ENCODE results near the gene B3GNT2. TPM values are rescaled to one million over a fixed set of nuclear protein-coding genes. Genes with fewer than 3 reads are reported as not detected.

The B3GNT2 gene
- total and polyA plus RNA-seq, 10 donors = 6.5 to 40.3 (median 25.4) TPM

GRCh38 chr2:62222674-62223073 is 26.8 kb downstream of the B3GNT2 start:
- DNase-seq = no peak
- intact Hi-C loops (cut with DNase I; ENCODE audit: low total_unique reads) = no loop called here
- WGBS, 5 donors = 76 to 81% (median 80%) methylated on average over 8 of the region's 8 CpGs
- TF ChIP-seq POLR2AphosphoS5 (IDR thresholded peaks at IDR 0.05) (no peak), CTCF (IDR thresholded peaks at IDR 0.05 in 8 of 11, conservative IDR thresholded peaks at IDR 0.05 in 3 of 11) (no peak), POLR2A (IDR thresholded peaks at IDR 0.05) (no peak)
- Histone ChIP-seq H3K27ac (peak overlapping the region in 3 of 8 donors; percentile 36 to 66 (median 44)), H3K4me3 (no peak overlapping the region), H3K9me3 (peaks cover 0 to 10% (median 0%) of the 10 kb centered on the region in 8 donors), H3K4me1 (peaks cover 1 to 64% (median 41%) of the 10 kb centered on the region in 6 donors), H3K27me3 (replicated peaks in 1 of 7) (no peaks in the 10 kb centered on the region), H3K36me3 (peaks cover 0 to 46% (median 21%) of the 10 kb centered on the region in 6 donors)

- Histone ChIP-seq H3K4me3 (no peak overlapping the region), H3K4me1 (peaks cover 0 to 55% (median 19%) of the 10 kb centered on the region in 6 donors), H3K27me3 (replicated peaks in 1 of 7) (no peaks in the 10 kb centered on the region), H3K9me3 (no peaks in the 10 kb centered on the region), H3K36me3 (peaks cover 0 to 47% (median 21%) of the 10 kb centered on the region in 6 donors), H3K27ac (no peak overlapping the region)
- 62 to 81% (median 72%) methylated on average over 1 of the region's 1 CpG for WGBS, 5 donors
- no peak for TF ChIP-seq POLR2AphosphoS5 (IDR thresholded peaks at IDR 0.05)
- TF ChIP-seq CTCF (IDR thresholded peaks at IDR 0.05 in 8 of 11, conservative IDR thresholded peaks at IDR 0.05 in 3 of 11) = no peak
- no peak for TF ChIP-seq POLR2A (IDR thresholded peaks at IDR 0.05)
- no peak for DNase-seq
- intact Hi-C loops (cut with DNase I; ENCODE audit: low total_unique reads) = no loop called here
Observed at GRCh38 chr2:62224976-62225375, 29.1 kb downstream of the B3GNT2 start.

- Histone ChIP-seq H3K36me3 (peaks cover 0 to 43% (median 18%) of the 10 kb centered on the region in 6 donors), H3K9me3 (no peaks in the 10 kb centered on the region), H3K27ac (peak overlapping the region in 1 of 8 donors; percentile 38), H3K4me3 (no peak overlapping the region), H3K4me1 (peaks cover 0 to 29% (median 3%) of the 10 kb centered on the region in 6 donors), H3K27me3 (replicated peaks in 1 of 7) (no peaks in the 10 kb centered on the region)
- 68 to 73% (median 71%) methylated on average over 6 of the region's 6 CpGs for WGBS, 5 donors
- intact Hi-C loops (cut with DNase I; ENCODE audit: low total_unique reads) = no loop called here
- TF ChIP-seq POLR2AphosphoS5 (IDR thresholded peaks at IDR 0.05) = no peak
- no peak for TF ChIP-seq POLR2A (IDR thresholded peaks at IDR 0.05)
- no peak for TF ChIP-seq CTCF (IDR thresholded peaks at IDR 0.05 in 8 of 11, conservative IDR thresholded peaks at IDR 0.05 in 3 of 11)
- no peak for DNase-seq
Observed at GRCh38 chr2:62227386-62228075, 31.6 kb downstream of the B3GNT2 start.

- Histone ChIP-seq H3K27me3 (replicated peaks in 1 of 7) (no peaks in the 10 kb centered on the region), H3K4me1 (peaks cover 0 to 23% (median 0%) of the 10 kb centered on the region in 6 donors), H3K36me3 (peaks cover 0 to 27% (median 10%) of the 10 kb centered on the region in 6 donors), H3K4me3 (no peak overlapping the region), H3K27ac (peak overlapping the region in 2 of 8 donors; percentile 2 to 56), H3K9me3 (no peaks in the 10 kb centered on the region)
- TF ChIP-seq POLR2AphosphoS5 (IDR thresholded peaks at IDR 0.05) (peak in 1 of 3 donors; percentile 36), CTCF (IDR thresholded peaks at IDR 0.05 in 8 of 11, conservative IDR thresholded peaks at IDR 0.05 in 3 of 11) (no peak)
- 33 to 50% (median 47%) methylated on average over 11 of the region's 11 CpGs for WGBS, 5 donors
- no peak for DNase-seq
- intact Hi-C loops (cut with DNase I; ENCODE audit: low total_unique reads) = no loop called here
Observed at GRCh38 chr2:62229082-62229605, 33.2 kb downstream of the B3GNT2 start.

All from spleen (tissue), 11 donors.